MM.1S (cell line): Measurements from ENCODE around the gene KLK8.
"Not testable (repeated sequence)": the region's sequence is repeated elsewhere in the genome, so short reads cannot be mapped to it uniquely, and the experiment has no call there.

Experiments
- DNase-seq: peaks from one replicate; pipeline ENCODE4 v3.0.0-alpha.2; 2015
- H2AFZ ChIP-seq: fragments of 300-600 bp; sonication (generic); 2 replicates; pipeline ENCODE4 v1.6.0; 2016; ENCODE audit warnings: antibody characterized with exemption, low read length
- H3F3A ChIP-seq: fragments of 300-600 bp; sonication (generic); 2 replicates; pipeline ENCODE4 v1.6.1; 2016; ENCODE audit warnings: mild to moderate bottlenecking, antibody characterized with exemption, low read length, moderate library complexity, mixed read lengths; ENCODE audit not compliant: insufficient read depth
- H3K27ac ChIP-seq: fragments of 300-600 bp; sonication (generic); 2 replicates; pipeline ENCODE4 v1.5.1; 2016; ENCODE audit warnings: mild to moderate bottlenecking, low read length
- H3K27me3 ChIP-seq: fragments of 300-600 bp; sonication (generic); replicated peaks from 2 replicates; pipeline ENCODE4 v1.6.0; 2016; ENCODE audit warnings: low read length; ENCODE audit not compliant: insufficient read depth
- H3K36me3 ChIP-seq: fragments of 300-600 bp; sonication (generic); replicated peaks from 2 replicates; pipeline ENCODE4 v1.6.1; 2016; ENCODE audit warnings: mild to moderate bottlenecking, low read length, mixed read lengths; ENCODE audit not compliant: insufficient read depth
- H3K4me1 ChIP-seq: fragments of 300-600 bp; sonication (generic); 2 replicates; pipeline ENCODE4 v1.6.1; 2016; ENCODE audit warnings: low read length, mixed read lengths
- H3K4me2 ChIP-seq: fragments of 300-600 bp; sonication (generic); 2 replicates; pipeline ENCODE4 v1.6.0; 2016; ENCODE audit warnings: low read depth, low read length
- H3K4me3 ChIP-seq: fragments of 300-600 bp; sonication (generic); 2 replicates; pipeline ENCODE4 v1.5.1; 2016; ENCODE audit warnings: low read length, mixed read lengths
- H3K79me2 ChIP-seq: fragments of 300-600 bp; sonication (generic); 2 replicates; pipeline ENCODE4 v1.6.1; 2016; ENCODE audit warnings: mixed run types, low read length, mixed read lengths
- H3K9ac ChIP-seq: fragments of 300-600 bp; sonication (generic); 2 replicates; pipeline ENCODE4 v1.6.1; 2016; ENCODE audit warnings: low read length, mixed read lengths
- H3K9me2 ChIP-seq: fragments of 300-600 bp; sonication (generic); replicated peaks from 2 replicates; pipeline ENCODE4 v1.6.1; 2016; ENCODE audit warnings: mild to moderate bottlenecking, low read length, mixed read lengths; ENCODE audit not compliant: insufficient read depth
- H3K9me3 ChIP-seq: fragments of 300-600 bp; sonication (generic); replicated peaks from 2 replicates; pipeline ENCODE4 v1.6.1; 2016; ENCODE audit warnings: mild to moderate bottlenecking, low read length, mixed read lengths; ENCODE audit not compliant: insufficient read depth
- H4K20me1 ChIP-seq: fragments of 300-600 bp; sonication (generic); 2 replicates; pipeline ENCODE4 v1.6.1; 2016; ENCODE audit warnings: mild to moderate bottlenecking, low read length, moderate library complexity, mixed read lengths; ENCODE audit not compliant: insufficient read depth
- CTCF ChIP-seq: fragments of 300-600 bp; sonication (generic); IDR thresholded peaks from 2 replicates; pipeline ENCODE4 v1.5.1; 2016; ENCODE audit warnings: antibody characterized with exemption, low read length, mixed read lengths
- EZH2 ChIP-seq: fragments of 300-600 bp; sonication (generic); optimal IDR thresholded peaks from 2 replicates; pipeline ENCODE3; 2017; ENCODE audit warnings: low read depth, mild to moderate bottlenecking, antibody characterized with exemption, low read length, mixed read lengths
- EZH2phosphoT487 ChIP-seq: fragments of 300-600 bp; sonication (generic); IDR thresholded peaks from 2 replicates; pipeline ENCODE4 v1.6.1; 2018; ENCODE audit warnings: antibody characterized with exemption, low read length

KLK8 gene

GRCh38 chr19:50998061-50998460 is 3.3 kb downstream of the KLK8 start:
- Histone ChIP-seq H3K27me3 (peaks cover 6% of the 10 kb centered on the region; the same call in 1 of the 2 replicates), H3K9me2 (no peaks in the 10 kb centered on the region), H3K4me2 (no peak overlapping the region), H3K9ac (no peak overlapping the region), H3F3A (no peaks in the 10 kb centered on the region), H2AFZ (no peak overlapping the region), H4K20me1 (no peaks in the 10 kb centered on the region), H3K4me1 (no peaks in the 10 kb centered on the region), H3K9me3 (no peaks in the 10 kb centered on the region; the same call in 1 of the 2 replicates), H3K27ac (no peak overlapping the region), H3K36me3 (no peaks in the 10 kb centered on the region), H3K79me2 (no peaks in the 10 kb centered on the region), H3K4me3 (no peak overlapping the region)
- TF ChIP-seq CTCF (no peak), EZH2phosphoT487 (no peak), EZH2 (no peak)
- no peak for DNase-seq

- H3K9ac ChIP-seq: no peak overlapping the region
- no peaks in the 10 kb centered on the region for H3K4me1 ChIP-seq
- no peaks in the 10 kb centered on the region; the same call in 1 of the 2 replicates for H3K27me3 ChIP-seq
- H3F3A ChIP-seq: no peaks in the 10 kb centered on the region
- H3K79me2 ChIP-seq: no peaks in the 10 kb centered on the region
- no peak overlapping the region for H3K27ac ChIP-seq
- H4K20me1 ChIP-seq: no peaks in the 10 kb centered on the region
- no peak overlapping the region for H2AFZ ChIP-seq
- no peaks in the 10 kb centered on the region for H3K36me3 ChIP-seq
- TF ChIP-seq CTCF (no peak), EZH2 (no peak), EZH2phosphoT487 (no peak)
- H3K4me2 ChIP-seq: no peak overlapping the region
- no peak overlapping the region for H3K4me3 ChIP-seq
- DNase-seq: no peak
- H3K9me3 ChIP-seq: no peaks in the 10 kb centered on the region; the same call in 1 of the 2 replicates
- no peaks in the 10 kb centered on the region for H3K9me2 ChIP-seq
These were observed 7.3 kb downstream of the KLK8 start for GRCh38 chr19:50994129-50994528.

- Histone ChIP-seq H2AFZ (no peak overlapping the region), H3K79me2 (no peaks in the 10 kb centered on the region), H4K20me1 (no peaks in the 10 kb centered on the region), H3K27me3 (no peaks in the 10 kb centered on the region), H3K9me3 (no peaks in the 10 kb centered on the region), H3K36me3 (no peaks in the 10 kb centered on the region), H3K27ac (no peak overlapping the region), H3K9me2 (no peaks in the 10 kb centered on the region), H3K4me2 (no peak overlapping the region), H3K4me1 (no peaks in the 10 kb centered on the region), H3F3A (no peaks in the 10 kb centered on the region), H3K9ac (no peak overlapping the region), H3K4me3 (no peak overlapping the region)
- TF ChIP-seq EZH2phosphoT487 (no peak), CTCF (no peak), EZH2 (no peak)
- no peak for DNase-seq
These were observed 8.8 kb downstream of the KLK8 start for GRCh38 chr19:50992666-50993035.

- not testable (repeated sequence) for H3K36me3 ChIP-seq, H3K4me2 ChIP-seq, H3K4me1 ChIP-seq, H3K79me2 ChIP-seq, H3K9me3 ChIP-seq, H3K9me2 ChIP-seq, H3K9ac ChIP-seq, H3F3A ChIP-seq, H3K4me3 ChIP-seq, H2AFZ ChIP-seq, H4K20me1 ChIP-seq, H3K27me3 ChIP-seq, DNase-seq, H3K27ac ChIP-seq
These were observed 17.0 kb downstream of the KLK8 start for GRCh38 chr19:50984416-50984815.
